Neuronal stem cell (in vitro differentiated cells): ENCODE results near the gene KCNT2.

Experiments
- DNase-seq: peaks from one replicate; pipeline ENCODE4 v3.0.0-alpha.2; 2013; ENCODE audit warnings: low spot score
- H2AFZ ChIP-seq: one replicate; pipeline ENCODE4 v1.6.1; 2013; ENCODE audit warnings: mild to moderate bottlenecking, low read length, inconsistent platforms
- H2AK5ac ChIP-seq: 2 replicates; pipeline ENCODE4 v1.6.1; 2013; ENCODE audit warnings: low read depth, mild to moderate bottlenecking, inconsistent platforms, low read length, moderate library complexity, mixed read lengths
- H2BK120ac ChIP-seq: 2 replicates; pipeline ENCODE4 v1.6.1; 2013; ENCODE audit warnings: low read depth, mild to moderate bottlenecking, inconsistent platforms, low read length, moderate library complexity, mixed read lengths
- H2BK12ac ChIP-seq: one replicate; pipeline ENCODE4 v1.6.1; 2013; ENCODE audit warnings: low read length, inconsistent platforms
- H2BK15ac ChIP-seq: 2 replicates; pipeline ENCODE4 v1.6.1; 2013; ENCODE audit warnings: mild to moderate bottlenecking, low read length, inconsistent platforms, mixed read lengths
- H2BK5ac ChIP-seq: one replicate; pipeline ENCODE4 v1.6.1; 2013; ENCODE audit warnings: inconsistent platforms, mild to moderate bottlenecking, low read length, moderate library complexity
- H3K14ac ChIP-seq: one replicate; pipeline ENCODE4 v1.6.1; 2013; ENCODE audit warnings: low read length, inconsistent platforms
- H3K18ac ChIP-seq: 2 replicates; pipeline ENCODE4 v1.6.1; 2013; ENCODE audit warnings: low read length, inconsistent platforms
- H3K23ac ChIP-seq: 2 replicates; pipeline ENCODE4 v1.6.1; 2013; ENCODE audit warnings: low read depth, mild to moderate bottlenecking, mixed read lengths, low read length, inconsistent platforms; ENCODE audit not compliant: poor library complexity
- H3K27ac ChIP-seq: replicated peaks from 3 replicates; pipeline ENCODE4 v1.5.1; 2013; ENCODE audit warnings: low read length, inconsistent platforms
- H3K27me3 ChIP-seq, 3 experiments: 2 replicates each; pipeline ENCODE4 v1.6.1; 2013; ENCODE audit warnings: low read length in 3 of 3, mild to moderate bottlenecking in 2 of 3, inconsistent platforms in 1 of 3, low read depth in 1 of 3, mixed read lengths in 1 of 3, moderate library complexity in 1 of 3; ENCODE audit not compliant: control insufficient read depth in 3 of 3, insufficient read depth in 3 of 3
- H3K36me3 ChIP-seq, 2 donors: replicated peaks in 1 of 2; 2 replicates each; pipeline ENCODE4 v1.6.1; 2013; ENCODE audit warnings: low read length in 2 of 2; ENCODE audit not compliant: control insufficient read depth in 2 of 2, insufficient read depth in 2 of 2
- H3K4ac ChIP-seq: 2 replicates; pipeline ENCODE4 v1.6.1; 2013; ENCODE audit warnings: inconsistent platforms, mild to moderate bottlenecking, low read length, moderate library complexity
- H3K4me1 ChIP-seq, 2 donors: 1 replicate in 1 of 2; 2 replicates in 1 of 2; pipeline ENCODE4 v1.6.1; 2013; ENCODE audit warnings: low read length in 2 of 2, low read depth in 1 of 2; ENCODE audit not compliant: control insufficient read depth in 2 of 2, insufficient read depth in 1 of 2
- H3K4me2 ChIP-seq: one replicate; pipeline ENCODE4 v1.6.1; 2013; ENCODE audit warnings: mild to moderate bottlenecking, low read length, inconsistent platforms; ENCODE audit not compliant: insufficient read depth, poor library complexity, severe bottlenecking
- H3K4me3 ChIP-seq, 2 donors: 2 replicates each; pipeline ENCODE4 v1.5.1; 2013; ENCODE audit warnings: low read length in 2 of 2, mild to moderate bottlenecking in 2 of 2, inconsistent platforms in 1 of 2, moderate library complexity in 1 of 2
- H3K79me1 ChIP-seq: one replicate; pipeline ENCODE4 v1.6.1; 2013; ENCODE audit warnings: low read depth, mild to moderate bottlenecking, inconsistent platforms, low read length, moderate library complexity
- H3K9ac ChIP-seq: one replicate; pipeline ENCODE4 v1.6.1; 2013; ENCODE audit warnings: mild to moderate bottlenecking, low read depth, low read length, inconsistent platforms; ENCODE audit not compliant: poor library complexity
- H3K9me3 ChIP-seq, 2 donors: replicated peaks in 1 of 2; 2 replicates each; pipeline versions ENCODE3 to v1.6.1; 2013; ENCODE audit warnings: low read length in 2 of 2, mild to moderate bottlenecking in 2 of 2, inconsistent platforms in 1 of 2, low read depth in 1 of 2, mixed read lengths in 1 of 2, moderate library complexity in 1 of 2; ENCODE audit not compliant: control insufficient read depth in 2 of 2, insufficient read depth in 1 of 2
- H4K8ac ChIP-seq: one replicate; pipeline ENCODE4 v1.6.1; 2013; ENCODE audit warnings: low read depth, mild to moderate bottlenecking, inconsistent platforms, low read length, moderate library complexity
- H4K91ac ChIP-seq: one replicate; pipeline ENCODE4 v1.6.1; 2013; ENCODE audit warnings: low read length, low read depth, mild to moderate bottlenecking, inconsistent platforms; ENCODE audit not compliant: poor library complexity
- WGBS, 2 donors: extraction: QIAGEN DNeasy Blood & Tissue Kit; methylation state at CpG; one replicate each; pipeline ENCODE4 v1.1.7; 2013; ENCODE audit warnings: missing lambda C conversion rate in 2 of 2, mixed read lengths in 1 of 2; ENCODE audit not compliant: insufficient read length in 2 of 2, insufficient replicate concordance in 1 of 2; ENCODE audit errors: extremely low coverage in 2 of 2; 5-methylcytosine and 5-hydroxymethylcytosine counted together

KCNT2 gene

GRCh38 chr1:196405839-196406238, 202.4 kb downstream of the KCNT2 start:
- Histone ChIP-seq H3K23ac (no peak overlapping the region), H4K8ac (no peak overlapping the region), H3K27ac (no peak overlapping the region), H3K14ac (no peak overlapping the region), H4K91ac (no peak overlapping the region), H2BK5ac (no peak overlapping the region), H3K4me3 (no peak overlapping the region), H2AFZ (no peak overlapping the region), H3K4me2 (no peak overlapping the region), H3K18ac (no peak overlapping the region), H2AK5ac (no peak overlapping the region), H3K4me1 (peaks cover 2 to 13% of the 10 kb centered on the region in 2 donors), H3K9me3 (no peaks in the 10 kb centered on the region), H2BK120ac (no peak overlapping the region), H3K9ac (no peak overlapping the region), H3K27me3 (no peaks in the 10 kb centered on the region), H2BK12ac (no peak overlapping the region), H3K36me3 (no peaks in the 10 kb centered on the region), H3K79me1 (no peaks in the 10 kb centered on the region), H3K4ac (no peak overlapping the region), H2BK15ac (no peak overlapping the region)
- WGBS, 2 donors, result no CpG with 5 or more reads among the region's 2 CpGs
- no peak for DNase-seq

- peaks cover 2 to 13% of the 10 kb centered on the region in 2 donors for H3K4me1 ChIP-seq
These were observed 204.2 kb downstream of the KCNT2 start for GRCh38 chr1:196403803-196404690.

GRCh38 chr1:196401891-196402290, 206.3 kb downstream of the KCNT2 start:
- H3K27ac ChIP-seq, result no peak overlapping the region
- no peak overlapping the region for H3K14ac ChIP-seq
- H2BK5ac ChIP-seq, result no peak overlapping the region
- H3K4me2 ChIP-seq, result no peak overlapping the region
- no peaks in the 10 kb centered on the region for H3K79me1 ChIP-seq
- no peak overlapping the region for H2BK12ac ChIP-seq
- H3K9me3 ChIP-seq, result peaks cover 0 to 5% of the 10 kb centered on the region in 2 donors
- H3K9ac ChIP-seq, result no peak overlapping the region
- H3K4me1 ChIP-seq, result peaks cover 2 to 6% of the 10 kb centered on the region in 2 donors
- H2AFZ ChIP-seq, result no peak overlapping the region
- H3K4me3 ChIP-seq, result no peak overlapping the region
- no peak overlapping the region for H3K18ac ChIP-seq
- H2AK5ac ChIP-seq, result no peak overlapping the region
- no peaks in the 10 kb centered on the region for H3K27me3 ChIP-seq
- H2BK15ac ChIP-seq, result no peak overlapping the region
- H3K4ac ChIP-seq, result no peak overlapping the region
- H4K8ac ChIP-seq, result no peak overlapping the region
- H4K91ac ChIP-seq, result no peak overlapping the region
- no peaks in the 10 kb centered on the region for H3K36me3 ChIP-seq
- DNase-seq, result no peak
- no peak overlapping the region for H2BK120ac ChIP-seq
- no peak overlapping the region for H3K23ac ChIP-seq

More at GRCh38 chr1:196403803-196404690, 204.2 kb downstream of the KCNT2 start:
- H2BK5ac ChIP-seq, result no peak overlapping the region
- H2AFZ ChIP-seq, result no peak overlapping the region
- no peak overlapping the region for H3K18ac ChIP-seq
- no peaks in the 10 kb centered on the region for H3K79me1 ChIP-seq
- WGBS, 2 donors, result 100% methylated on average over 3 of the region's 7 CpGs; no CpG with 5 or more reads in 1 of the 2 donors
- H3K9ac ChIP-seq, result no peak overlapping the region
- DNase-seq, result no peak
- H2BK15ac ChIP-seq, result no peak overlapping the region
- no peak overlapping the region for H2AK5ac ChIP-seq
- no peak overlapping the region for H2BK12ac ChIP-seq
- H3K4ac ChIP-seq, result no peak overlapping the region
- H4K8ac ChIP-seq, result no peak overlapping the region
- no peak overlapping the region for H3K4me2 ChIP-seq
- no peak overlapping the region for H3K14ac ChIP-seq
- no peaks in the 10 kb centered on the region for H3K27me3 ChIP-seq
- H3K27ac ChIP-seq, result no peak overlapping the region
- no peak overlapping the region for H2BK120ac ChIP-seq
- no peaks in the 10 kb centered on the region for H3K36me3 ChIP-seq
- H3K9me3 ChIP-seq, result peaks cover 0 to 5% of the 10 kb centered on the region in 2 donors
- no peak overlapping the region for H4K91ac ChIP-seq
- no peak overlapping the region for H3K4me3 ChIP-seq
- no peak overlapping the region for H3K23ac ChIP-seq

- no CpG with 5 or more reads among the region's 1 CpG for WGBS, 2 donors
- H3K27me3 ChIP-seq, result no peaks in the 10 kb centered on the region
- no peak overlapping the region for H3K27ac ChIP-seq
- no peak overlapping the region for H2AFZ ChIP-seq
- no peak overlapping the region for H4K91ac ChIP-seq
- H3K36me3 ChIP-seq, result no peaks in the 10 kb centered on the region
- H2BK12ac ChIP-seq, result no peak overlapping the region
- no peak overlapping the region for H4K8ac ChIP-seq
- no peak overlapping the region for H2AK5ac ChIP-seq
- H3K9ac ChIP-seq, result no peak overlapping the region
- H3K4ac ChIP-seq, result no peak overlapping the region
- H2BK15ac ChIP-seq, result no peak overlapping the region
- H2BK120ac ChIP-seq, result no peak overlapping the region
- no peak overlapping the region for H3K23ac ChIP-seq
- peaks cover 2 to 6% of the 10 kb centered on the region in 2 donors for H3K4me1 ChIP-seq
- no peak for DNase-seq
- H3K79me1 ChIP-seq, result no peaks in the 10 kb centered on the region
- no peak overlapping the region for H3K18ac ChIP-seq
- no peak overlapping the region for H3K4me3 ChIP-seq
- no peak overlapping the region for H3K14ac ChIP-seq
- H3K9me3 ChIP-seq, result peaks cover 0 to 5% of the 10 kb centered on the region in 2 donors
- no peak overlapping the region for H2BK5ac ChIP-seq
- H3K4me2 ChIP-seq, result no peak overlapping the region
These were observed 206.8 kb downstream of the KCNT2 start for GRCh38 chr1:196401452-196401833.
